K562 (cell line): ENCODE data around the gene UTRN. TPM values are rescaled to one million over a fixed set of nuclear protein-coding genes. Genes with fewer than 3 reads are reported as not detected.

Source experiments
- CEBPG ChIP-seq, 3 experiments: fragments of 200-800 bp in 1 of 3; sonication (Bioruptor generic) in 1 of 3; sonication (generic) in 1 of 3; formaldehyde crosslinking in 1 of 3; IDR thresholded peaks in 2 of 3; conservative IDR thresholded peaks in 1 of 3; 2 replicates each; pipeline versions ENCODE4 v1.6.1 to v1.8.0; 2016 to 2022; ENCODE audit warnings: missing compliant biosample characterization in 2 of 3, missing genetic modification characterization in 2 of 3, mild to moderate bottlenecking in 1 of 3, missing genetic modification reagents in 1 of 3
- GABPA ChIP-seq: fragments of 200-800 bp; sonication (Bioruptor generic); conservative IDR thresholded peaks from 2 replicates; pipeline ENCODE4 v1.6.1; 2016; ENCODE audit warnings: low read depth, missing genetic modification characterization, missing compliant biosample characterization
- ILK ChIP-seq: fragments of 450-650 bp; IDR thresholded peaks from 2 replicates; pipeline ENCODE4 v1.6.1; 2016; ENCODE audit warnings: missing genetic modification characterization, low read depth, mild to moderate bottlenecking, missing compliant biosample characterization, moderate library complexity, borderline replicate concordance
- MNT ChIP-seq, 2 experiments: fragments of 450-650 bp; conservative IDR thresholded peaks; 2 replicates each; pipeline ENCODE4 v1.6.1; 2017; ENCODE audit warnings: mild to moderate bottlenecking in 2 of 2, moderate library complexity in 2 of 2
- NCOA2 ChIP-seq, 2 experiments: fragments of 450-650 bp; IDR thresholded peaks; 2 replicates each; pipeline ENCODE4 v1.6.1; 2018; ENCODE audit warnings: mild to moderate bottlenecking in 2 of 2, moderate library complexity in 1 of 2; ENCODE audit not compliant: partially characterized antibody in 2 of 2
- NFYB ChIP-seq: IDR thresholded peaks from 2 replicates; pipeline ENCODE4 v1.6.1; 2011; ENCODE audit warnings: mild to moderate bottlenecking, moderate library complexity; ENCODE audit not compliant: insufficient read length; ENCODE audit errors: extremely low read depth
- ZNF121 ChIP-seq: sonication (generic); formaldehyde crosslinking; conservative IDR thresholded peaks from 2 replicates; pipeline ENCODE4 v1.8.0; 2022; ENCODE audit warnings: missing genetic modification reagents
- polyA plus RNA-seq, 8 experiments: library from polyadenylated mRNA; depleted of rRNA in 4 of 8; stranded (reverse) in 5 of 8; unstranded in 3 of 8; fragments of >200 nt; fragmentation: Nextera tagmentation in 2 of 8; fragmentation: Illumina TruSeq in 1 of 8; extraction: Ambion mirVana in 2 of 8; extraction: Trizol in 1 of 8; gene quantifications; 2 replicates each; pipeline versions ENCODE4 v1.2.1 to v1.2.3, GENCODE V29; 2011 to 2014; ENCODE audit warnings: inconsistent platforms in 1 of 8, missing spikeins in 1 of 8
- total RNA-seq, 7 experiments: library from RNA; depleted of rRNA in 6 of 7; stranded (reverse); fragments of >200 nt in 6 of 7; fragmentation: Illumina TruSeq in 2 of 7; extraction: Trizol in 2 of 7; gene quantifications; 2 replicates each; pipeline versions ENCODE4 v1.2.1 to v1.2.3, GENCODE V29; 2011 to 2021; ENCODE audit warnings: low replicate concordance in 1 of 7
- TF ChIP-seq, protein P1 (sequence below): IDR thresholded peaks from 2 replicates; pipeline ENCODE4 v1.6.1; 2011; ENCODE audit warnings: borderline replicate concordance, low read depth, mild to moderate bottlenecking, moderate library complexity, low read length; ENCODE audit not compliant: insufficient read depth, poor library complexity, severe bottlenecking
- TF ChIP-seq, protein P2 (sequence below), 2 experiments: fragments of 250-450 bp in 1 of 2; fragments of 450-650 bp in 1 of 2; sonication (Bioruptor Pico) in 1 of 2; IDR thresholded peaks; 2 replicates each; pipeline versions ENCODE4 v1.6.1 to v1.8.0; 2016 to 2021; ENCODE audit warnings: mild to moderate bottlenecking in 2 of 2, moderate library complexity in 2 of 2, missing compliant biosample characterization in 1 of 2, missing genetic modification characterization in 1 of 2
- TF ChIP-seq, protein P3 (sequence below): fragments of 450-650 bp; IDR thresholded peaks from 2 replicates; pipeline ENCODE4 v1.6.1; 2016; ENCODE audit warnings: low read depth

The UTRN gene
- total and polyA plus RNA-seq, 9 of the 15 experiments (the other 6 are each of a cell fraction or from before 2014, with no cell fraction given) = 0.94 to 22.4 (median 10.0) TPM

- TF ChIP-seq, protein P1, sequence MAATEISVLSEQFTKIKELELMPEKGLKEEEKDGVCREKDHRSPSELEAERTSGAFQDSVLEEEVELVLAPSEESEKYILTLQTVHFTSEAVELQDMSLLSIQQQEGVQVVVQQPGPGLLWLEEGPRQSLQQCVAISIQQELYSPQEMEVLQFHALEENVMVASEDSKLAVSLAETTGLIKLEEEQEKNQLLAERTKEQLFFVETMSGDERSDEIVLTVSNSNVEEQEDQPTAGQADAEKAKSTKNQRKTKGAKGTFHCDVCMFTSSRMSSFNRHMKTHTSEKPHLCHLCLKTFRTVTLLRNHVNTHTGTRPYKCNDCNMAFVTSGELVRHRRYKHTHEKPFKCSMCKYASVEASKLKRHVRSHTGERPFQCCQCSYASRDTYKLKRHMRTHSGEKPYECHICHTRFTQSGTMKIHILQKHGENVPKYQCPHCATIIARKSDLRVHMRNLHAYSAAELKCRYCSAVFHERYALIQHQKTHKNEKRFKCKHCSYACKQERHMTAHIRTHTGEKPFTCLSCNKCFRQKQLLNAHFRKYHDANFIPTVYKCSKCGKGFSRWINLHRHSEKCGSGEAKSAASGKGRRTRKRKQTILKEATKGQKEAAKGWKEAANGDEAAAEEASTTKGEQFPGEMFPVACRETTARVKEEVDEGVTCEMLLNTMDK = no peak
- TF ChIP-seq, protein P2, sequence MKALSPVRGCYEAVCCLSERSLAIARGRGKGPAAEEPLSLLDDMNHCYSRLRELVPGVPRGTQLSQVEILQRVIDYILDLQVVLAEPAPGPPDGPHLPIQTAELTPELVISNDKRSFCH (CRISPR knock-in tag; IDR thresholded peaks at IDR 0.05) = no peak
- TF ChIP-seq, protein P2 (tag; IDR thresholded peaks at IDR 0.05) = no peak
- TF ChIP-seq ZNF121 = no peak
- peak; percentile 62 for TF ChIP-seq GABPA (tag)
- TF ChIP-seq NFYB = no peak
- TF ChIP-seq, protein P3, sequence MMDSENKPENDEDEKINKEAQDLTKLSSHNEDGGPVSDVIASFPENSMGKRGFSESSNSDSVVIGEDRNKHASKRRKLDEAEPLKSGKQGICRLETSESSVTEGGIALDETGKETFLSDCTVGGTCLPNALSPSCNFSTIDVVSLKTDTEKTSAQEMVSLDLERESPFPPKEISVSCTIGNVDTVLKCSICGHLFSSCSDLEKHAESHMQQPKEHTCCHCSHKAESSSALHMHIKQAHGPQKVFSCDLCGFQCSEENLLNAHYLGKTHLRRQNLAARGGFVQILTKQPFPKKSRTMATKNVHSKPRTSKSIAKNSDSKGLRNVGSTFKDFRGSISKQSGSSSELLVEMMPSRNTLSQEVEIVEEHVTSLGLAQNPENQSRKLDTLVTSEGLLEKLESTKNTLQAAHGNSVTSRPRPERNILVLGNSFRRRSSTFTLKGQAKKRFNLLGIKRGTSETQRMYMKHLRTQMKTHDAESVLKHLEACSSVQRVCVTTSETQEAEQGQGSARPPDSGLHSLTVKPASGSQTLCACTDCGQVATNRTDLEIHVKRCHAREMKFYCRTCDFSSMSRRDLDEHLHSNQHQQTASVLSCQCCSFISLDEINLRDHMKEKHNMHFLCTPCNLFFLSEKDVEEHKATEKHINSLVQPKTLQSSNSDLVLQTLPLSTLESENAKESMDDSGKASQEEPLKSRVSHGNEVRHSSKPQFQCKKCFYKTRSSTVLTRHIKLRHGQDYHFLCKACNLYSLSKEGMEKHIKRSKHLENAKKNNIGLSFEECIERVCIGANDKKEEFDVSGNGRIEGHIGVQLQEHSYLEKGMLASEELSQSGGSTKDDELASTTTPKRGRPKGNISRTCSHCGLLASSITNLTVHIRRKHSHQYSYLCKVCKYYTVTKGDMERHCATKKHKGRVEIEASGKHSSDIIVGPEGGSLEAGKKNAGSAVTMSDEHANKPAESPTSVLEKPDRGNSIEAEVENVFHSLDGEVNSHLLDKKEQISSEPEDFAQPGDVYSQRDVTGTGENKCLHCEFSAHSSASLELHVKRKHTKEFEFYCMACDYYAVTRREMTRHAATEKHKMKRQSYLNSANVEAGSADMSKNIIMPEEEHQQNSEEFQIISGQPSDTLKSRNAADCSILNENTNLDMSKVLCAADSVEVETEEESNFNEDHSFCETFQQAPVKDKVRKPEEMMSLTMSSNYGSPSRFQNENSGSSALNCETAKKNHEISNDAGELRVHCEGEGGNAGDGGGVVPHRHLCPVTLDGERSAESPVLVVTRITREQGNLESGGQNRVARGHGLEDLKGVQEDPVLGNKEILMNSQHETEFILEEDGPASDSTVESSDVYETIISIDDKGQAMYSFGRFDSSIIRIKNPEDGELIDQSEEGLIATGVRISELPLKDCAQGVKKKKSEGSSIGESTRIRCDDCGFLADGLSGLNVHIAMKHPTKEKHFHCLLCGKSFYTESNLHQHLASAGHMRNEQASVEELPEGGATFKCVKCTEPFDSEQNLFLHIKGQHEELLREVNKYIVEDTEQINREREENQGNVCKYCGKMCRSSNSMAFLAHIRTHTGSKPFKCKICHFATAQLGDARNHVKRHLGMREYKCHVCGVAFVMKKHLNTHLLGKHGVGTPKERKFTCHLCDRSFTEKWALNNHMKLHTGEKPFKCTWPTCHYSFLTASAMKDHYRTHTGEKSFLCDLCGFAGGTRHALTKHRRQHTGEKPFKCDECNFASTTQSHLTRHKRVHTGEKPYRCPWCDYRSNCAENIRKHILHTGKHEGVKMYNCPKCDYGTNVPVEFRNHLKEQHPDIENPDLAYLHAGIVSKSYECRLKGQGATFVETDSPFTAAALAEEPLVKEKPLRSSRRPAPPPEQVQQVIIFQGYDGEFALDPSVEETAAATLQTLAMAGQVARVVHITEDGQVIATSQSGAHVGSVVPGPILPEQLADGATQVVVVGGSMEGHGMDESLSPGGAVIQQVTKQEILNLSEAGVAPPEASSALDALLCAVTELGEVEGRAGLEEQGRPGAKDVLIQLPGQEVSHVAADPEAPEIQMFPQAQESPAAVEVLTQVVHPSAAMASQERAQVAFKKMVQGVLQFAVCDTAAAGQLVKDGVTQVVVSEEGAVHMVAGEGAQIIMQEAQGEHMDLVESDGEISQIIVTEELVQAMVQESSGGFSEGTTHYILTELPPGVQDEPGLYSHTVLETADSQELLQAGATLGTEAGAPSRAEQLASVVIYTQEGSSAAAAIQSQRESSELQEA = no peak
- TF ChIP-seq NCOA2 (IDR thresholded peaks at IDR 0.05; ENCODE audit: partially characterized antibody in 2 of 2) = no peak
- TF ChIP-seq ILK (tag) = no peak
- no peak for TF ChIP-seq CEBPG (CRISPR knock-in tag; IDR thresholded peaks at IDR 0.05)
- peak; percentile 88 to 90 for TF ChIP-seq CEBPG (tag; conservative IDR thresholded peaks at IDR 0.05 in 1 of 2, IDR thresholded peaks at IDR 0.05 in 1 of 2)
- TF ChIP-seq MNT (conservative IDR thresholded peaks at IDR 0.05) = no peak
These were observed 49.1 kb downstream of the UTRN start (continued) for GRCh38 chr6:144334150-144334708.
